ENCODE data around the gene CHRNB2. TPM values are rescaled to one million over a fixed set of nuclear protein-coding genes. Genes with fewer than 3 reads are reported as not detected.

Gene CHRNB2
- total and polyA plus RNA-seq, 2 donors (not counting 1 experiment from before 2014, with no cell fraction given), result 0.03 TPM; not detected in 1

Other genes with a start within 250 kb of the CHRNB2 start
- gene AQP10, start 246.7 kb upstream of the CHRNB2 start, total RNA-seq, result not detected in 2 replicates
- gene AQP10, start 246.7 kb upstream of the CHRNB2 start, polyA plus RNA-seq, result 0.06 TPM in 1 of 2 replicates, not detected in the other
- 31.1 and 32.4 TPM in 2 replicates for gene ATP8B2, start 242.3 kb upstream of the CHRNB2 start, total RNA-seq
- gene ATP8B2, start 242.3 kb upstream of the CHRNB2 start, polyA plus RNA-seq, result 50.2 and 54.1 TPM in 2 replicates
- gene IL6R, start 162.4 kb upstream of the CHRNB2 start, total RNA-seq, result 5.3 TPM in 2 replicates
- gene IL6R, start 162.4 kb upstream of the CHRNB2 start, polyA plus RNA-seq, result 2.7 and 3.5 TPM in 2 replicates
- not detected in 2 replicates for gene TDRD10, start 65.6 kb upstream of the CHRNB2 start, total RNA-seq
- 0.06 and 0.09 TPM in 2 replicates for gene TDRD10, start 65.6 kb upstream of the CHRNB2 start, polyA plus RNA-seq
- gene SHE, start 65.4 kb upstream of the CHRNB2 start, total RNA-seq, result 0.07 TPM in 1 of 2 replicates, not detected in the other
- gene SHE, start 65.4 kb upstream of the CHRNB2 start, polyA plus RNA-seq, result 0.01 and 0.03 TPM in 2 replicates
- 97.9 and 108 TPM in 2 replicates for gene UBE2Q1, start 9.1 kb upstream of the CHRNB2 start, total RNA-seq
- 14.3 and 15.0 TPM in 2 replicates for gene UBE2Q1, start 9.1 kb upstream of the CHRNB2 start, polyA plus RNA-seq
- 221 and 241 TPM in 2 replicates for gene ADAR, start 40.4 kb downstream of the CHRNB2 start, total RNA-seq
- gene ADAR, start 40.4 kb downstream of the CHRNB2 start, polyA plus RNA-seq, result 64.9 and 85.8 TPM in 2 replicates

All from B cell (primary cell).